ENCODE measurements around the gene BABAM2.

DNA sequence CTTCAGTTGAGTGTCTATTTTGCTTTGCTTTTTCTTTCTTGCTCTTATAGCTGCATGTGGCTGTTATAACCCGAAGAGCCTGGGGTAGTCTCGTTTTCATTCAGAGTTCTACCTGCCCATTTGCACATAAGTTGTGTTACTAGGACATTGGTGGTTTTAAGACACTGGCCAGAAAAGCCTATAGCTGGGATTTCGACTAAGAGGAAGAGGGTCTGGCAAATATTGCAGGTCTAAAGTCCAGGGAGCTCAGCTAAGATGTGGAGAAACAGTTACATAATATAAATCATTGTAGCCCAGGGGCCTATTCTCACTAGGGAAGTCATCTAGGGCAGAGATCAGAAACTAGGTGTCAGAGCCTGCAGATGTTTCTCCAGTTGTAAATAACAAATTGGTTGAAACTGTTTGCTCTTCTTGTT is 120.8 kb downstream of the BABAM2 start:
- TF ChIP-seq, protein P1, sequence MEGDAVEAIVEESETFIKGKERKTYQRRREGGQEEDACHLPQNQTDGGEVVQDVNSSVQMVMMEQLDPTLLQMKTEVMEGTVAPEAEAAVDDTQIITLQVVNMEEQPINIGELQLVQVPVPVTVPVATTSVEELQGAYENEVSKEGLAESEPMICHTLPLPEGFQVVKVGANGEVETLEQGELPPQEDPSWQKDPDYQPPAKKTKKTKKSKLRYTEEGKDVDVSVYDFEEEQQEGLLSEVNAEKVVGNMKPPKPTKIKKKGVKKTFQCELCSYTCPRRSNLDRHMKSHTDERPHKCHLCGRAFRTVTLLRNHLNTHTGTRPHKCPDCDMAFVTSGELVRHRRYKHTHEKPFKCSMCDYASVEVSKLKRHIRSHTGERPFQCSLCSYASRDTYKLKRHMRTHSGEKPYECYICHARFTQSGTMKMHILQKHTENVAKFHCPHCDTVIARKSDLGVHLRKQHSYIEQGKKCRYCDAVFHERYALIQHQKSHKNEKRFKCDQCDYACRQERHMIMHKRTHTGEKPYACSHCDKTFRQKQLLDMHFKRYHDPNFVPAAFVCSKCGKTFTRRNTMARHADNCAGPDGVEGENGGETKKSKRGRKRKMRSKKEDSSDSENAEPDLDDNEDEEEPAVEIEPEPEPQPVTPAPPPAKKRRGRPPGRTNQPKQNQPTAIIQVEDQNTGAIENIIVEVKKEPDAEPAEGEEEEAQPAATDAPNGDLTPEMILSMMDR (conservative IDR thresholded peaks at IDR 0.05 in 1 of 2, IDR thresholded peaks at IDR 0.05 in 1 of 2; ENCODE audit: extremely low read depth in 1 of 2, insufficient read depth in 1 of 2, low read depth in 1 of 2, low read length in 2 of 2): no peak
- TF ChIP-seq EZH2 (IDR thresholded peaks at IDR 0.05; ENCODE audit: borderline replicate concordance, low read length): no peak

All from mammary epithelial cell (primary cell).